HepG2 (cell line): Measurements from ENCODE around the gene PYY. TPM values are rescaled to one million over a fixed set of nuclear protein-coding genes. Genes with fewer than 3 reads are reported as not detected.

ENCODE experiments used
- ATAC-seq: fragments of 200-7000 bp; cut with Tn5 transposase; 3 replicates; pipeline ENCODE4 v1.9.1; 2020; ENCODE audit warnings: mild to moderate bottlenecking, moderate library complexity
- BruUV-seq: library from RNA; stranded (reverse); fragments of 400-500 nt; replicated peaks from 2 replicates; lab custom pipeline; 2021; lab: Mats Ljungman, UMichigan
- CTCF ChIA-PET: fragments of 300-600 bp; formaldehyde crosslinking; extraction: SDS; loops from one replicate; lab custom pipeline; 2021; ENCODE audit warnings: low total read pairs, inconsistent platforms, low intra/inter-chr PET ratio; lab: Yijun Ruan, JAX
- POLR2A ChIA-PET: fragments of 350-600 bp; sonication (Branson Sonifier 250); formaldehyde crosslinking; loops from one replicate; lab custom pipeline; 2020; ENCODE audit warnings: antibody characterized with exemption, inconsistent platforms; lab: Yijun Ruan, JAX
- DNase-seq: peaks from one replicate; pipeline ENCODE4 v3.0.0-alpha.2; 2015; ENCODE audit warnings: low spot score
- FAIRE-seq: peaks from 3 replicates; lab custom pipeline; 2011; peaks lifted over from hg19 to GRCh38; lab: Jason Lieb, UNC
- H2AFZ ChIP-seq: one replicate; pipeline ENCODE4 v1.6.1; 2011; ENCODE audit warnings: low read length, inconsistent platforms
- H3K27ac ChIP-seq: fragments of 300-600 bp; 3 replicates; pipeline ENCODE4 v1.8.0; 2011; ENCODE audit warnings: mixed run types, mild to moderate bottlenecking, mixed read lengths, low read length, inconsistent platforms; ENCODE audit not compliant: insufficient read depth; ENCODE audit errors: extremely low read length
- H3K27me3 ChIP-seq, 2 experiments: fragments of 200-600 bp in 1 of 2; 2 replicates in 1 of 2; 3 replicates in 1 of 2; pipeline versions ENCODE4 v1.6.0 to v1.8.0; 2011; ENCODE audit warnings: low read length in 2 of 2, mild to moderate bottlenecking in 2 of 2, moderate library complexity in 2 of 2, inconsistent platforms in 1 of 2; ENCODE audit not compliant: insufficient read depth in 2 of 2, control insufficient read depth in 1 of 2
- H3K36me3 ChIP-seq, 2 experiments: fragments of 200-600 bp in 1 of 2; replicated peaks in 1 of 2; 2 replicates in 1 of 2; 3 replicates in 1 of 2; pipeline versions ENCODE4 v1.5.1 to v1.8.0; 2011; ENCODE audit warnings: low read length in 2 of 2, inconsistent platforms in 1 of 2; ENCODE audit not compliant: insufficient read depth in 2 of 2, control insufficient read depth in 1 of 2
- H3K4me1 ChIP-seq: 2 replicates; pipeline ENCODE4 v1.5.1; 2012; ENCODE audit warnings: low read length, inconsistent platforms; ENCODE audit not compliant: insufficient read depth
- H3K4me2 ChIP-seq: 2 replicates; pipeline ENCODE4 v1.6.0; 2011; ENCODE audit warnings: low read depth, low read length, inconsistent platforms
- H3K4me3 ChIP-seq, 3 experiments: fragments of 200-600 bp in 1 of 3; sonication (generic), shearing (Covaris generic) in 1 of 3; replicated peaks in 1 of 3; 2 replicates each; pipeline ENCODE4 v1.5.1; 2011 to 2016; ENCODE audit warnings: low read length in 3 of 3, inconsistent platforms in 2 of 3, low read depth in 2 of 3, mild to moderate bottlenecking in 2 of 3, control low read depth in 1 of 3, mixed read lengths in 1 of 3; ENCODE audit not compliant: insufficient read depth in 1 of 3
- H3K79me2 ChIP-seq: one replicate; pipeline ENCODE4 v1.6.1; 2011; ENCODE audit warnings: low read length, inconsistent platforms; ENCODE audit not compliant: insufficient read depth
- H3K9ac ChIP-seq: 2 replicates; pipeline ENCODE4 v1.6.0; 2011; ENCODE audit warnings: mild to moderate bottlenecking, low read depth, low read length, inconsistent platforms; ENCODE audit not compliant: insufficient read depth
- H3K9me3 ChIP-seq: 2 replicates; pipeline ENCODE4 v1.5.1; 2012; ENCODE audit warnings: mild to moderate bottlenecking, low read length
- H4K20me1 ChIP-seq: 2 replicates; pipeline ENCODE4 v1.6.0; 2011; ENCODE audit warnings: inconsistent platforms, mild to moderate bottlenecking, low read length, moderate library complexity; ENCODE audit not compliant: insufficient read depth
- JARID2 ChIP-seq: sonication (generic); formaldehyde crosslinking; IDR thresholded peaks from 2 replicates; pipeline ENCODE4 v1.8.1; 2023; ENCODE audit warnings: missing genetic modification reagents, inconsistent platforms; ENCODE audit not compliant: insufficient replicate concordance
- MAF1 ChIP-seq: sonication (generic); formaldehyde crosslinking; IDR thresholded peaks from 2 replicates; pipeline ENCODE4 v1.5.0; 2020; ENCODE audit warnings: missing genetic modification reagents, borderline replicate concordance
- ZC3H13 ChIP-seq: sonication (generic); formaldehyde crosslinking; IDR thresholded peaks from 2 replicates; pipeline ENCODE4 v1.8.1; 2023; ENCODE audit warnings: mild to moderate bottlenecking, missing genetic modification reagents, moderate library complexity
- WGBS: methylation state at CpG from one replicate; pipeline ENCODE4 v1.1.6; 2017; ENCODE audit warnings: low lambda C conversion rate; 5-methylcytosine and 5-hydroxymethylcytosine counted together
- in situ Hi-C: cut with HindIII; loops from 2 replicates; pipeline ENCODE4 v1.10.0; 2017; ENCODE audit warnings: low pct_unique_long_range_greater_than_20kb; ENCODE audit not compliant: extremely low pct_ligation_motif_present
- intact Hi-C: fragments of 100-400 bp; cut with micrococcal nuclease; formaldehyde crosslinking; loops from one replicate; pipeline ENCODE4 v1.10.0; 2022; ENCODE audit not compliant: unreplicated experiment
- polyA plus RNA-seq, 8 experiments: library from polyadenylated mRNA; depleted of rRNA in 3 of 8; stranded (reverse) in 7 of 8; unstranded in 1 of 8; fragments of >200 nt; fragmentation: Illumina TruSeq in 4 of 8; extraction: Trizol in 4 of 8; gene quantifications; 2 replicates each; pipeline versions ENCODE4 v1.2.1 to v1.2.3, GENCODE V29; 2011 to 2016; ENCODE audit warnings: low read depth in 4 of 8, missing spikeins in 1 of 8, mixed read lengths in 1 of 8; ENCODE audit not compliant: insufficient read depth in 1 of 8
- total RNA-seq, 5 experiments: library from RNA; depleted of rRNA; stranded (reverse); fragments of >200 nt; fragmentation: Illumina TruSeq; extraction: Trizol; gene quantifications; 2 replicates each; pipeline ENCODE4 v1.2.3, GENCODE V29; 2016; ENCODE audit warnings: low read depth in 1 of 5
- TF ChIP-seq, protein P1 (sequence below): sonication (generic); formaldehyde crosslinking; IDR thresholded peaks from 2 replicates; pipeline ENCODE4 v1.4.0; 2020; ENCODE audit warnings: missing genetic modification reagents; ENCODE audit errors: not compliant biosample characterization
- TF ChIP-seq, protein P2 (sequence below): sonication (generic); formaldehyde crosslinking; IDR thresholded peaks from 2 replicates; pipeline ENCODE4 v1.4.0; 2020; ENCODE audit warnings: missing genetic modification reagents

The PYY gene
- total and polyA plus RNA-seq, 2 of the 13 experiments (the other 11 are each of a cell fraction or from before 2014, with no cell fraction given), result 0.25 TPM; not detected in 1

DNA sequence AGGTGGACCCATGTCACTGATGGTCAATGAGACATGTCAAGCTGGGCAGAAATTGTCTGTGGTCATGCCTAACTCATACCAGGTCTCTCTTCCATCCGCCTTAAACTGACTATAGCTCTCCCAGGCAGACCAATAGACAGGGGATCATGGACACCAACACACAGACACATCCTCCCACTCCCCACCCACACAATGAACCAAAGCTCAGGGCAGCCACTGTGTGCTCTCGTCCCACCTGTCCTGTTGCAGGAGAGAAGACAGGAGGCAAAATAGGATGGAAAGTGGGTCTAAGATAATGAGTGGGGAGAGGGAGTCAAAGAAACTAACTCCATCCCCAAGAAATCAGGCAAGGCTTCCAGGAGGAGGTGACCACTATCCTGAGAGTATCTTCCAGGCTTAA is 3.2 kb downstream of the PYY start:
- no peaks in the 10 kb centered on the region for H3K36me3 ChIP-seq
- CTCF ChIA-PET, result no interaction called here
- no peak overlapping the region for H3K4me2 ChIP-seq
- no peaks in the 10 kb centered on the region for H3K9me3 ChIP-seq
- H3K79me2 ChIP-seq, result no peaks in the 10 kb centered on the region
- H3K27me3 ChIP-seq, result peaks cover 30 to 92% of the 10 kb centered on the region in 2 experiments
- H3K9ac ChIP-seq, result no peak overlapping the region
- no peak overlapping the region for H3K27ac ChIP-seq
- no peaks in the 10 kb centered on the region for H4K20me1 ChIP-seq
- no TSS peak for BruUV-seq
- in situ Hi-C loops, result no loop called here
- intact Hi-C loops, result no loop called here
- no peak for ATAC-seq
- TF ChIP-seq, protein P1, sequence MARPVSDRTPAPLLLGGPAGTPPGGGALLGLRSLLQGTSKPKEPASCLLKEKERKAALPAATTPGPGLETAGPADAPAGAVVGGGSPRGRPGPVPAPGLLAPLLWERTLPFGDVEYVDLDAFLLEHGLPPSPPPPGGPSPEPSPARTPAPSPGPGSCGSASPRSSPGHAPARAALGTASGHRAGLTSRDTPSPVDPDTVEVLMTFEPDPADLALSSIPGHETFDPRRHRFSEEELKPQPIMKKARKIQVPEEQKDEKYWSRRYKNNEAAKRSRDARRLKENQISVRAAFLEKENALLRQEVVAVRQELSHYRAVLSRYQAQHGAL, result no peak
- TF ChIP-seq, protein P2, sequence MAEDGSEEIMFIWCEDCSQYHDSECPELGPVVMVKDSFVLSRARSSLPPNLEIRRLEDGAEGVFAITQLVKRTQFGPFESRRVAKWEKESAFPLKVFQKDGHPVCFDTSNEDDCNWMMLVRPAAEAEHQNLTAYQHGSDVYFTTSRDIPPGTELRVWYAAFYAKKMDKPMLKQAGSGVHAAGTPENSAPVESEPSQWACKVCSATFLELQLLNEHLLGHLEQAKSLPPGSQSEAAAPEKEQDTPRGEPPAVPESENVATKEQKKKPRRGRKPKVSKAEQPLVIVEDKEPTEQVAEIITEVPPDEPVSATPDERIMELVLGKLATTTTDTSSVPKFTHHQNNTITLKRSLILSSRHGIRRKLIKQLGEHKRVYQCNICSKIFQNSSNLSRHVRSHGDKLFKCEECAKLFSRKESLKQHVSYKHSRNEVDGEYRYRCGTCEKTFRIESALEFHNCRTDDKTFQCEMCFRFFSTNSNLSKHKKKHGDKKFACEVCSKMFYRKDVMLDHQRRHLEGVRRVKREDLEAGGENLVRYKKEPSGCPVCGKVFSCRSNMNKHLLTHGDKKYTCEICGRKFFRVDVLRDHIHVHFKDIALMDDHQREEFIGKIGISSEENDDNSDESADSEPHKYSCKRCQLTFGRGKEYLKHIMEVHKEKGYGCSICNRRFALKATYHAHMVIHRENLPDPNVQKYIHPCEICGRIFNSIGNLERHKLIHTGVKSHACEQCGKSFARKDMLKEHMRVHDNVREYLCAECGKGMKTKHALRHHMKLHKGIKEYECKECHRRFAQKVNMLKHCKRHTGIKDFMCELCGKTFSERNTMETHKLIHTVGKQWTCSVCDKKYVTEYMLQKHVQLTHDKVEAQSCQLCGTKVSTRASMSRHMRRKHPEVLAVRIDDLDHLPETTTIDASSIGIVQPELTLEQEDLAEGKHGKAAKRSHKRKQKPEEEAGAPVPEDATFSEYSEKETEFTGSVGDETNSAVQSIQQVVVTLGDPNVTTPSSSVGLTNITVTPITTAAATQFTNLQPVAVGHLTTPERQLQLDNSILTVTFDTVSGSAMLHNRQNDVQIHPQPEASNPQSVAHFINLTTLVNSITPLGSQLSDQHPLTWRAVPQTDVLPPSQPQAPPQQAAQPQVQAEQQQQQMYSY, result no peak
- TF ChIP-seq JARID2 (CRISPR knock-in tag), result no peak
- TF ChIP-seq MAF1 (CRISPR knock-in tag), result no peak
- TF ChIP-seq ZC3H13 (CRISPR knock-in tag), result no peak
- TF ChIP-seq, all 625 proteins: peak for 0
- Histone ChIP-seq H2AFZ (no peak overlapping the region), H3K4me1 (peaks cover 14% of the 10 kb centered on the region), H3K4me3 (no peak overlapping the region)
- DNase-seq (no peak), FAIRE-seq (no peak)
- POLR2A ChIA-PET, result no interaction called here
- 0% methylated on average over 2 of the region's 2 CpGs for WGBS
